Body of pancreas (tissue), 4 donors: ENCODE results near the gene TAS2R16. TPM values are rescaled to one million over a fixed set of nuclear protein-coding genes. Genes with fewer than 3 reads are reported as not detected.
"Not testable (repeated sequence)": the region's sequence is repeated elsewhere in the genome, so short reads cannot be mapped to it uniquely, and the experiment has no call there.

Experiments used
- ATAC-seq: fragments of 150-250 bp; one replicate; pipeline ENCODE4 v1.9.1; 2016
- DNase-seq, 4 donors: peaks; one replicate each; pipeline ENCODE4 v3.0.0-alpha.2; 2019
- H3K27ac ChIP-seq, 4 donors: fragments of 200-600 bp; sonication (generic); 1 replicate in 3 of 4; 2 replicates in 1 of 4; pipeline versions ENCODE4 v1.5.1 to v1.6.1; 2016 to 2019; ENCODE audit warnings: mild to moderate bottlenecking in 1 of 4, mixed read lengths in 1 of 4, moderate library complexity in 1 of 4
- H3K27me3 ChIP-seq, 2 donors: fragments of 200-600 bp; sonication (generic); one replicate each; pipeline ENCODE4 v1.6.0; 2016; ENCODE audit warnings: mild to moderate bottlenecking in 1 of 2
- H3K36me3 ChIP-seq, 2 donors: fragments of 200-600 bp; sonication (generic); replicated peaks in 1 of 2; 2 replicates each; pipeline ENCODE4 v1.5.1; 2016; ENCODE audit warnings: low read depth in 2 of 2; ENCODE audit not compliant: insufficient read depth in 1 of 2
- H3K4me1 ChIP-seq: fragments of 200-600 bp; sonication (generic); one replicate; pipeline ENCODE4 v1.6.0; 2016
- H3K4me3 ChIP-seq, 2 donors: fragments of 200-600 bp; sonication (generic); 1 replicate in 1 of 2; 2 replicates in 1 of 2; pipeline ENCODE4 v1.5.1; 2016 to 2019
- H3K9me3 ChIP-seq, 3 donors: fragments of 200-600 bp; sonication (generic); 1 replicate in 2 of 3; 2 replicates in 1 of 3; pipeline ENCODE4 v1.5.1; 2016
- POLR2A ChIP-seq, 3 donors: fragments of 450-650 bp; IDR thresholded peaks; one replicate each; pipeline ENCODE4 v1.6.1; 2016; ENCODE audit warnings: antibody characterized with exemption in 3 of 3, mild to moderate bottlenecking in 2 of 3
- WGBS, 2 donors: methylation state at CpG; one replicate each; pipeline ENCODE4 v1.1.5; 2017; 5-methylcytosine and 5-hydroxymethylcytosine counted together
- intact Hi-C: fragments of 100-400 bp; cut with DNase I; formaldehyde crosslinking; loops from one replicate; pipeline ENCODE4 v1.15.1; 2023
- total RNA-seq, 2 donors: library from RNA; depleted of rRNA; stranded (reverse); fragments of >200 nt; gene quantifications; one replicate each; pipeline ENCODE4 v1.1.0, GENCODE V29; 2016
- TF ChIP-seq, protein P1 (sequence below), 7 experiments: fragments of 450-650 bp in 4 of 7; fragments of 200-600 bp in 3 of 7; sonication (generic) in 3 of 7; IDR thresholded peaks; one replicate each; pipeline ENCODE4 v1.5.1; 2016 to 2019; ENCODE audit warnings: antibody characterized with exemption in 7 of 7

Gene TAS2R16
- total RNA-seq, 2 donors from 2014 or later, result not detected

DNA sequence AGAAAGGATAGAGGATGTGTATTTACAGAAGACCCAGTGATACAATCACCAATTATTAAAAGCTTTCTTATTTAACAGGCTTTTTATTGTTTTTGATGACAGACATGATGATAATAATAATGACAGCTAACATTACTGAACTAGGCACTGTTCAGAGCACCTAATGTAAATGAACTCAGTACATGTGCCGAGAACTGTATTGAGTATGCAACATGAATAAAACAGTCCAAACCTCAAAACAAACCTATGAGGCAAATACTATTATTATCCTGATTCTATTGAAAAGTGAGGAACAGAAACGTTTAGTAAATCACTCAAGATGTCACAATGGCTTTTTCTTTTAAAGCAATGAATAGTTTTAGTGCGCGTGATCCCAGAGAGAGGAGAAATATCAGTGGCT is 27.1 kb downstream of the TAS2R16 start:
- H3K36me3 ChIP-seq, result no peaks in the 10 kb centered on the region
- WGBS, 2 donors, result 72 to 73% methylated on average over 4 of the region's 4 CpGs

DNA sequence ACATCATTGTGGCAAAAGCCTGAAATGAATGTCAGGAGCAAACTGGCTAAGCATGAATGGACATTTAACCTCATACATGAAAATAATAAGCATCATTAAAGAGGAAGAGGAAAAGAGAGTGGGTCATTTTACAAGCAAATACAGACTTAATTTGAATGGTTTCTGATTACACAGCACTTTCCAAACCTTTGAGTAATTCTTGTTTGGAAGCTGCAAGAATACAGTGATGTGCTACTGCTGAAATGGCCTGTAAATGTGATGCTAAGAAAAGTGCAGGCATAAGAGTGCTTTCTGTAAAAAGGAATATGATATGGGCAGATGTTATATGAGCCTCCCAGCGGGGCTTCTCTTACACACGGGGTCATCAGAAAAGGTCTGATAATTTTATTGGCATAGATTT is 30.2 kb downstream of the TAS2R16 start:
- 62 to 66% methylated on average over 2 of the region's 2 CpGs for WGBS, 2 donors
- no peaks in the 10 kb centered on the region for H3K36me3 ChIP-seq

More for the DNA sequence above, 27.1 kb downstream of the TAS2R16 start:
- ATAC-seq (no peak), DNase-seq (no peak)
- no peaks in the 10 kb centered on the region for H3K4me1 ChIP-seq
- TF ChIP-seq POLR2A (IDR thresholded peaks at IDR 0.05), result no peak
- TF ChIP-seq, protein P1, sequence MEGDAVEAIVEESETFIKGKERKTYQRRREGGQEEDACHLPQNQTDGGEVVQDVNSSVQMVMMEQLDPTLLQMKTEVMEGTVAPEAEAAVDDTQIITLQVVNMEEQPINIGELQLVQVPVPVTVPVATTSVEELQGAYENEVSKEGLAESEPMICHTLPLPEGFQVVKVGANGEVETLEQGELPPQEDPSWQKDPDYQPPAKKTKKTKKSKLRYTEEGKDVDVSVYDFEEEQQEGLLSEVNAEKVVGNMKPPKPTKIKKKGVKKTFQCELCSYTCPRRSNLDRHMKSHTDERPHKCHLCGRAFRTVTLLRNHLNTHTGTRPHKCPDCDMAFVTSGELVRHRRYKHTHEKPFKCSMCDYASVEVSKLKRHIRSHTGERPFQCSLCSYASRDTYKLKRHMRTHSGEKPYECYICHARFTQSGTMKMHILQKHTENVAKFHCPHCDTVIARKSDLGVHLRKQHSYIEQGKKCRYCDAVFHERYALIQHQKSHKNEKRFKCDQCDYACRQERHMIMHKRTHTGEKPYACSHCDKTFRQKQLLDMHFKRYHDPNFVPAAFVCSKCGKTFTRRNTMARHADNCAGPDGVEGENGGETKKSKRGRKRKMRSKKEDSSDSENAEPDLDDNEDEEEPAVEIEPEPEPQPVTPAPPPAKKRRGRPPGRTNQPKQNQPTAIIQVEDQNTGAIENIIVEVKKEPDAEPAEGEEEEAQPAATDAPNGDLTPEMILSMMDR (IDR thresholded peaks at IDR 0.05), result no peak
- no peaks in the 10 kb centered on the region for H3K9me3 ChIP-seq
- no peak overlapping the region for H3K4me3 ChIP-seq
- H3K27ac ChIP-seq, result no peak overlapping the region
- no peaks in the 10 kb centered on the region for H3K27me3 ChIP-seq
- intact Hi-C loops, result no loop called here

DNA sequence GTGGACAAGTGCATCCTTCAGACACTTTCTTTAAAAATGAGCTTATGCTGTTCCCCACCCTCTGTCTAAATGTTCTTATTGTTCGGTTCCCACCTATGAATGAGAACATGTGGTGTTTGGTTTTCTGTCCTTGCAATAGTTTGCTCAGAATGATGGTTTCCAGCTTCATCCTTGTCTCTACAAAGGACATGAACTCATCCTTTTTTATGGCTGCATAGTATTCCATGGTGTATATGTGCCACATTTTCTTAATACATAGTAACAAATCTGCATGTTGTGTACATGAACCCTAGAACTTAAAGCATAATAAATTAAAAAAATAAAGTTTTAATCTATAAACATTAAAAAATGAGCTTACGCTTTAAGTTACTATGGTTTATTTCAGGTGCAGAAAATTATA is 41.8 kb downstream of the TAS2R16 start:
- not testable (repeated sequence) for H3K4me3 ChIP-seq, ATAC-seq
- 89 to 96% methylated on average over 2 of the region's 2 CpGs for WGBS, 2 donors

More for the DNA sequence above, 30.2 kb downstream of the TAS2R16 start:
- H3K4me3 ChIP-seq, result no peak overlapping the region
- intact Hi-C loops, result no loop called here
- ATAC-seq, result no peak
- H3K27ac ChIP-seq, result no peak overlapping the region
- no peak for DNase-seq
- no peaks in the 10 kb centered on the region for H3K9me3 ChIP-seq
- no peaks in the 10 kb centered on the region for H3K27me3 ChIP-seq
- H3K4me1 ChIP-seq, result no peaks in the 10 kb centered on the region
- TF ChIP-seq, protein P1 (IDR thresholded peaks at IDR 0.05), result no peak
- TF ChIP-seq POLR2A (IDR thresholded peaks at IDR 0.05), result no peak

GRCh38 chr7:122951006-122951405 is 44.5 kb downstream of the TAS2R16 start:
- no peak for DNase-seq
- no peaks in the 10 kb centered on the region for H3K9me3 ChIP-seq
- no peaks in the 10 kb centered on the region for H3K4me1 ChIP-seq
- no peak for ATAC-seq
- 83 to 98% methylated on average over 2 of the region's 2 CpGs for WGBS, 2 donors
- intact Hi-C loops, result no loop called here
- no peaks in the 10 kb centered on the region for H3K36me3 ChIP-seq
- no peak overlapping the region for H3K27ac ChIP-seq
- no peak for TF ChIP-seq POLR2A (IDR thresholded peaks at IDR 0.05)
- TF ChIP-seq, protein P1 (IDR thresholded peaks at IDR 0.05), result no peak
- H3K27me3 ChIP-seq, result no peaks in the 10 kb centered on the region
- H3K4me3 ChIP-seq, result no peak overlapping the region

More for the DNA sequence above, 41.8 kb downstream of the TAS2R16 start:
- H3K27me3 ChIP-seq, H3K27ac ChIP-seq, DNase-seq, intact Hi-C loops, H3K36me3 ChIP-seq, H3K9me3 ChIP-seq, H3K4me1 ChIP-seq: not testable (repeated sequence)

DNA sequence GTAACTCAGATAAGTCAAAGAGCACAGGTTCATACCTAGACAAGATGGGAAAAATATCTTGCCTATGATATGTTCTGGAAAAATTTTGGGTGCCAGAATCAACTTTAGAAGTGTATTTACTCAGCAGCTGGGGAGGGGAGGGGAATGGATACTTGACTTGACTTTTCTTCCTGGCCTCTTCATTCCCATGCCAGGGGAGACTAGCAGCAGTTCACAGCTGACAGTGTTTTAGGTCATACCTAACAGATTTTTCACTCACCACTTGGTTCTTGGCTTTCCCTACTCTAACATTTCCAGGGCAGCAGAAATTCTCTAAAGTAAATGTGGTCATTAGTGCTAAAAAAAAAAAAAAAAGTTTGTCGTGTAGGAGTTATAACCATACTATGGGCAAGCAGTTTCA is 46.3 kb downstream of the TAS2R16 start:
- Histone ChIP-seq H3K27me3 (no peaks in the 10 kb centered on the region), H3K4me3 (no peak overlapping the region), H3K9me3 (no peaks in the 10 kb centered on the region), H3K27ac (no peak overlapping the region), H3K36me3 (no peaks in the 10 kb centered on the region), H3K4me1 (peaks cover 9% of the 10 kb centered on the region)
- ATAC-seq (no peak), DNase-seq (no peak)
- intact Hi-C loops, result no loop called here
- WGBS, 2 donors, result 23 to 43% methylated on average over 1 of the region's 1 CpG
- no peak for TF ChIP-seq POLR2A (IDR thresholded peaks at IDR 0.05)
- TF ChIP-seq, protein P1 (IDR thresholded peaks at IDR 0.05), result no peak

Other genes starting within 250 kb of the TAS2R16 start
- 10 to 100 TPM; 31.9 to 63.9 TPM for gene CADPS2, start 109.2 kb downstream of the TAS2R16 start, total RNA-seq
- gene SLC13A1, start 204.3 kb upstream of the TAS2R16 start, total RNA-seq, result under 1 TPM in 1 of 2 donors, not detected in 1; under 0.01 TPM